Caco-2 (cell line): ENCODE measurements around the gene STAT5B. TPM values are rescaled to one million over a fixed set of nuclear protein-coding genes. Genes with fewer than 3 reads are reported as not detected.
"Not testable (repeated sequence)": the region's sequence is repeated elsewhere in the genome, so short reads cannot be mapped to it uniquely, and the experiment has no call there.

ENCODE experiments used
- BruUV-seq: library from RNA; stranded (reverse); fragments of 400-500 nt; replicated peaks from 2 replicates; lab custom pipeline; 2021; lab: Mats Ljungman, UMichigan
- CTCF ChIA-PET: fragments of 300-600 bp; sonication (Branson Sonifier 250); formaldehyde crosslinking; loops from one replicate; lab custom pipeline; 2022; ENCODE audit warnings: antibody characterized with exemption; lab: Charles Lee
- POLR2A ChIA-PET: fragments of 300-600 bp; sonication (Branson Sonifier 250); formaldehyde crosslinking; loops from one replicate; lab custom pipeline; 2022; ENCODE audit warnings: antibody characterized with exemption; lab: Charles Lee
- DNase-seq, 2 experiments: peaks; one replicate each; pipeline versions ENCODE4 v3.0.0 to v3.0.0-alpha.2; 2020 to 2022
- H3K27me3 ChIP-seq: replicated peaks from 2 replicates; pipeline ENCODE4 v1.6.0; 2011; ENCODE audit warnings: low read length; ENCODE audit not compliant: control insufficient read depth, insufficient read depth
- H3K36me3 ChIP-seq: 2 replicates; pipeline ENCODE4 v1.5.1; 2011; ENCODE audit warnings: low read length; ENCODE audit not compliant: control insufficient read depth, insufficient read depth
- H3K4me1 ChIP-seq: fragments of 250-450 bp; sonication (Bioruptor Pico); 2 replicates; pipeline ENCODE4 v1.5.1; 2020; ENCODE audit warnings: mild to moderate bottlenecking
- H3K4me3 ChIP-seq: 2 replicates; pipeline ENCODE4 v1.5.1; 2011; ENCODE audit warnings: low read depth, mild to moderate bottlenecking, control low read depth, low read length
- H3K9me3 ChIP-seq: fragments of 250-450 bp; sonication (Bioruptor Pico); 2 replicates; pipeline ENCODE4 v1.5.1; 2020; ENCODE audit warnings: mild to moderate bottlenecking, moderate library complexity
- H3K27ac Mint-ChIP-seq: one replicate; pipeline ENCODE4 v1.8.0; 2022; ENCODE audit warnings: mixed read lengths; ENCODE audit not compliant: unreplicated experiment
- H3K27me3 Mint-ChIP-seq: one replicate; pipeline ENCODE4 v1.8.0; 2022; ENCODE audit warnings: mixed read lengths; ENCODE audit not compliant: insufficient read depth, unreplicated experiment
- H3K36me3 Mint-ChIP-seq: one replicate; pipeline ENCODE4 v1.8.0; 2022; ENCODE audit warnings: mild to moderate bottlenecking, mixed read lengths; ENCODE audit not compliant: insufficient read depth, unreplicated experiment
- H3K4me1 Mint-ChIP-seq: one replicate; pipeline ENCODE4 v1.8.0; 2022; ENCODE audit warnings: low read depth, mixed read lengths; ENCODE audit not compliant: unreplicated experiment
- H3K4me3 Mint-ChIP-seq: one replicate; pipeline ENCODE4 v1.8.0; 2022; ENCODE audit warnings: mild to moderate bottlenecking, moderate library complexity, mixed read lengths; ENCODE audit not compliant: unreplicated experiment
- H3K9me3 Mint-ChIP-seq: one replicate; pipeline ENCODE4 v1.8.0; 2022; ENCODE audit warnings: mixed read lengths; ENCODE audit not compliant: unreplicated experiment
- intact Hi-C: fragments of 100-400 bp; cut with micrococcal nuclease; formaldehyde crosslinking; loops from one replicate; pipeline ENCODE4 v1.10.0; 2022; ENCODE audit not compliant: unreplicated experiment
- total RNA-seq: library from RNA; stranded (reverse); gene quantifications from 2 replicates; pipeline ENCODE4 v1.2.3, GENCODE V29; 2022
- TF ChIP-seq, protein P1 (sequence below), 2 experiments: fragments of 200-600 bp in 1 of 2; IDR thresholded peaks; 1 replicate in 1 of 2; 2 replicates in 1 of 2; pipeline versions ENCODE4 v1.5.1 to v1.8.0; 2011 to 2022; ENCODE audit warnings: antibody characterized with exemption in 1 of 2, control low read depth in 1 of 2, inconsistent platforms in 1 of 2, low read depth in 1 of 2, low read length in 1 of 2, mild to moderate bottlenecking in 1 of 2, moderate library complexity in 1 of 2; ENCODE audit not compliant: insufficient read depth in 1 of 2, severe bottlenecking in 1 of 2, unreplicated experiment in 1 of 2

STAT5B gene
- total RNA-seq, 1 experiment from 2014 or later: 46.9 TPM

DNA sequence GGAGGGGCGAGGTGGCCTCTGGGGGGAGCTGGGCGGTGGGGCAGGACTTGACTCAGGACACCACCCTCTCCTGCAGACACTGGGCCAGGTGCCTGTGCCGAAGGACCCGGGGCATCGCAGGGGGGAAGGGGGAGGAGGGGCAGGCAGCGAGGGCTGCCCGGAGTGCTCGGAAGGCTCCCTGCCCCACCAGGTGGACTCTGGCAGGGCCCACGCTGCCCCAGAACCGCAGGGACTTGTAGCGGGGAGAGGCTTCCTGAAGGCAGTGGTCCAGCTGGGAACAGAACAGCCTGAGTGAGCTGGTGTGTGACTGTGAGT lies 86.6 kb downstream of the STAT5B start:
- Histone ChIP-seq H3K27me3 (no peaks in the 10 kb centered on the region), H3K9me3 (no peaks in the 10 kb centered on the region), H3K4me3 (no peak overlapping the region), H3K36me3 (no peaks in the 10 kb centered on the region), H3K4me1 (peaks cover 7% of the 10 kb centered on the region)
- H3K9me3 Mint-ChIP-seq: no peaks in the 10 kb centered on the region
- no TSS peak for BruUV-seq
- H3K27me3 Mint-ChIP-seq: peaks cover 4% of the 10 kb centered on the region
- ChIA-PET POLR2A (no interaction called here), CTCF (interaction anchor here (0.6 to 0.9 kb wide), 2 partner anchors 12 to 32 kb away, joined by 3 read pairs; no protein-coding TSS in a partner anchor)
- DNase-seq: no peak
- H3K4me3 Mint-ChIP-seq: no peak overlapping the region
- no peak overlapping the region for H3K27ac Mint-ChIP-seq
- intact Hi-C loops: no loop called here
- no peaks in the 10 kb centered on the region for H3K36me3 Mint-ChIP-seq
- TF ChIP-seq, protein P1, sequence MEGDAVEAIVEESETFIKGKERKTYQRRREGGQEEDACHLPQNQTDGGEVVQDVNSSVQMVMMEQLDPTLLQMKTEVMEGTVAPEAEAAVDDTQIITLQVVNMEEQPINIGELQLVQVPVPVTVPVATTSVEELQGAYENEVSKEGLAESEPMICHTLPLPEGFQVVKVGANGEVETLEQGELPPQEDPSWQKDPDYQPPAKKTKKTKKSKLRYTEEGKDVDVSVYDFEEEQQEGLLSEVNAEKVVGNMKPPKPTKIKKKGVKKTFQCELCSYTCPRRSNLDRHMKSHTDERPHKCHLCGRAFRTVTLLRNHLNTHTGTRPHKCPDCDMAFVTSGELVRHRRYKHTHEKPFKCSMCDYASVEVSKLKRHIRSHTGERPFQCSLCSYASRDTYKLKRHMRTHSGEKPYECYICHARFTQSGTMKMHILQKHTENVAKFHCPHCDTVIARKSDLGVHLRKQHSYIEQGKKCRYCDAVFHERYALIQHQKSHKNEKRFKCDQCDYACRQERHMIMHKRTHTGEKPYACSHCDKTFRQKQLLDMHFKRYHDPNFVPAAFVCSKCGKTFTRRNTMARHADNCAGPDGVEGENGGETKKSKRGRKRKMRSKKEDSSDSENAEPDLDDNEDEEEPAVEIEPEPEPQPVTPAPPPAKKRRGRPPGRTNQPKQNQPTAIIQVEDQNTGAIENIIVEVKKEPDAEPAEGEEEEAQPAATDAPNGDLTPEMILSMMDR (IDR thresholded peaks at IDR 0.05; ENCODE audit: insufficient read depth in 1 of 2, low read depth in 1 of 2, low read length in 1 of 2, severe bottlenecking in 1 of 2, unreplicated experiment in 1 of 2): no peak
- H3K4me1 Mint-ChIP-seq: peaks cover 24% of the 10 kb centered on the region

DNA sequence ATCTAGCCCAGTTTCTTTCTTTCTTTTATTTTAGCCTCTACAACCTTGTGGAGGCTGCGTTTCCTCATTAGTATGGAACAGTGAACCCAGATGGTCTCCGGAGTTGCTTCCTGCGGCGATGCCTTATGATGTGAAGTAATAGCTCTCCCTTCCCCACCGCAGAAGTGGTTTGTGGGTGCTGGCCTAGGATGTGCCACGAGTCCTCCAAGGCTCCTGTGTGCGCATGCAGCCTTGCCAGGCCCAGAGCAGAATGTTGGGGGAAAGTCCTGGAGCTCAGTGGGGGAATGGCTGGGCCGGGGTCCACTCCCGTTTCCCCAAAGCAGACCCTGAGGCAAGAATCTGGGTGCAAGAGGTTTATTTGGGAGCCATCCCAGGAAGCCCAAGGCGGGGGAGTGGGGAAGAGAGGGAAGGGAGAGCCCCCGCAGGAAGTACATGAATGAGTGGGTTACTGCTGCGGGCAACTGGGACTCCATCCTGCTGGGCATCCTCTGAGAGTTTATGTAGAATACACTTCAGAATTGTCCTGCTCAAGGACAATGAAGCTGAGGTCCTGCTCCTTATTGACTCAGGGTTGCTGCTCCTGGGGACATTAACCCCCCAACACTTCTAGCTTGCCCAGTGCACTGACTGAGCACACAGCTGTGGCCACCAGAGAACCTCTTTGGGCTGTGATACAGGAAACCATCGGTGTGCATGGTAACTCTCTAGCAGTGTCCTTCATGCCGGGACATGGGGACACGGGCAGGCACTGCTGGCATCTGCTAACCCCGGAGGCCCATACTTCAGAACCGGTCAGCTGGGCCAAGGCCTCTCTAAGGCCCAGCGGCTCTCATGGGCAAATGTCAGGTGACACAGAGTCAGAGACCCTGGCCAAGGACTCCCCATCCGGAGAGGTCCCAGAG lies 87.2 kb downstream of the STAT5B start:
- H3K9me3 Mint-ChIP-seq: no peaks in the 10 kb centered on the region
- TF ChIP-seq, protein P1 (IDR thresholded peaks at IDR 0.05; ENCODE audit: insufficient read depth in 1 of 2, low read depth in 1 of 2, low read length in 1 of 2, severe bottlenecking in 1 of 2, unreplicated experiment in 1 of 2): no peak
- intact Hi-C loops: no loop called here
- CTCF ChIA-PET: interaction anchor here (0.6 to 0.9 kb wide), 2 partner anchors 13 to 33 kb away, joined by 3 read pairs; no protein-coding TSS in a partner anchor
- Histone ChIP-seq H3K36me3 (no peaks in the 10 kb centered on the region), H3K4me1 (peaks cover 5% of the 10 kb centered on the region), H3K4me3 (no peak overlapping the region), H3K9me3 (no peaks in the 10 kb centered on the region), H3K27me3 (no peaks in the 10 kb centered on the region)
- H3K27ac Mint-ChIP-seq: no peak overlapping the region
- DNase-seq: no peak
- H3K4me1 Mint-ChIP-seq: peaks cover 18% of the 10 kb centered on the region
- peaks cover 4% of the 10 kb centered on the region for H3K27me3 Mint-ChIP-seq
- H3K36me3 Mint-ChIP-seq: no peaks in the 10 kb centered on the region
- POLR2A ChIA-PET: no interaction called here
- BruUV-seq: TSS peak; percentile 28
- no peak overlapping the region for H3K4me3 Mint-ChIP-seq

DNA sequence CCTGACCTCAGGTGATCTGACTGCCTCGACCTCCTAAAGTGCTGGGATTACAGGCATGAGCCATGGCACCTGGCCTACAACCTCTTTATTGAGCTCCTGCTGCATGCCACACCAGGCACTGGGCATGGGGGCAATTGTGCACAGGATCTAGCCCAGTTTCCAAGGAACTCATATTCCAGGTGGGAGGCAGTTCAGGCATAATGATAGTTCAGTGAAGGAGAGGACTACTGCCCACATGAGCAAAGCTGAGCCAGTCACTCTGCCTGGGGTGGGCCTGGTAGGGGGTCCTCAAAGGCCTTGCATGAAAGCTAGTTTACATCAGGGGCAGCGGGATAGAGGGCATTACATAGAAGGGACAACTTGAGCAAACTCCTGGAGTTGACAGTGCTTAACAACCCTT lies 88.4 kb downstream of the STAT5B start:
- Mint-ChIP-seq H3K27me3 (peaks cover 10% of the 10 kb centered on the region), H3K9me3 (no peaks in the 10 kb centered on the region), H3K4me1 (peaks cover 19% of the 10 kb centered on the region), H3K27ac (no peak overlapping the region), H3K4me3 (no peak overlapping the region), H3K36me3 (no peaks in the 10 kb centered on the region)
- Histone ChIP-seq H3K36me3 (no peaks in the 10 kb centered on the region), H3K9me3 (no peaks in the 10 kb centered on the region), H3K4me1 (peaks cover 3% of the 10 kb centered on the region; the same call in 1 of the 2 replicates), H3K4me3 (no peak overlapping the region), H3K27me3 (no peaks in the 10 kb centered on the region)
- ChIA-PET POLR2A (no interaction called here), CTCF (no interaction called here)
- no TSS peak for BruUV-seq
- no peak for DNase-seq
- TF ChIP-seq, protein P1 (IDR thresholded peaks at IDR 0.05; ENCODE audit: insufficient read depth in 1 of 2, low read depth in 1 of 2, low read length in 1 of 2, severe bottlenecking in 1 of 2, unreplicated experiment in 1 of 2): no peak
- intact Hi-C loops: no loop called here

DNA sequence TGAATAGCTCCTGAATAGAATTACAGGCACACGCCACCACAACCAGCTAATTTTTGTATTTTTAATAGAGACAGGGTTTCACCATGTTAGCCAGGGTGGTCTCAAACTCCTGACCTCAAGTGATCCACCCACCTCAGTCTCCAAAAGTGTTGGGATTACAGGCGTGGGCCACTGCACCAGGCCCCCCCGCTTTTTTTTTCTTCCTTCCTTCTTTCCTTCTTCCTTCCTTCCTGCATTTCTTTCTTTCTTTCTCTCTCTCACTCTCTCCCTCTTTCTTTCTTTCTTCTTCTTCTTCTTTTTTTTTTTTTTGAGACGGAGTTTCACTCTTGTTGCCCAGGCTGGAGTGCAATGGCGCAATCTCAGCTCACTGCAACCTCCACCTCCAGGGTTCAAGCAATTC lies 90.0 kb downstream of the STAT5B start:
- H3K4me3 ChIP-seq, H3K9me3 ChIP-seq, H3K9me3 Mint-ChIP-seq, DNase-seq, H3K36me3 ChIP-seq, H3K27me3 ChIP-seq, H3K36me3 Mint-ChIP-seq, intact Hi-C loops, BruUV-seq, H3K27ac Mint-ChIP-seq: not testable (repeated sequence)
- Mint-ChIP-seq H3K4me3 (peak overlapping the region; percentile 51), H3K4me1 (peaks cover 20% of the 10 kb centered on the region), H3K27me3 (peaks cover 10% of the 10 kb centered on the region)
- ChIA-PET POLR2A (interaction anchor here (0.6 kb wide), 1 partner anchor 276 kb away, joined by 3 read pairs; no protein-coding TSS in a partner anchor), CTCF (interaction anchor here (3.1 kb wide), 1 partner anchor 8 kb away, joined by 15 read pairs; the partner anchor contains the start of gene GHDC)
- H3K4me1 ChIP-seq: peaks cover 10% of the 10 kb centered on the region
